Measurements from ENCODE around the gene RASA4B. TPM values are rescaled to one million over a fixed set of nuclear protein-coding genes. Genes with fewer than 3 reads are reported as not detected.

Gene RASA4B
- total and polyA plus RNA-seq, 10 donors = 16.7 to 50.5 (median 23.6) TPM

DNA sequence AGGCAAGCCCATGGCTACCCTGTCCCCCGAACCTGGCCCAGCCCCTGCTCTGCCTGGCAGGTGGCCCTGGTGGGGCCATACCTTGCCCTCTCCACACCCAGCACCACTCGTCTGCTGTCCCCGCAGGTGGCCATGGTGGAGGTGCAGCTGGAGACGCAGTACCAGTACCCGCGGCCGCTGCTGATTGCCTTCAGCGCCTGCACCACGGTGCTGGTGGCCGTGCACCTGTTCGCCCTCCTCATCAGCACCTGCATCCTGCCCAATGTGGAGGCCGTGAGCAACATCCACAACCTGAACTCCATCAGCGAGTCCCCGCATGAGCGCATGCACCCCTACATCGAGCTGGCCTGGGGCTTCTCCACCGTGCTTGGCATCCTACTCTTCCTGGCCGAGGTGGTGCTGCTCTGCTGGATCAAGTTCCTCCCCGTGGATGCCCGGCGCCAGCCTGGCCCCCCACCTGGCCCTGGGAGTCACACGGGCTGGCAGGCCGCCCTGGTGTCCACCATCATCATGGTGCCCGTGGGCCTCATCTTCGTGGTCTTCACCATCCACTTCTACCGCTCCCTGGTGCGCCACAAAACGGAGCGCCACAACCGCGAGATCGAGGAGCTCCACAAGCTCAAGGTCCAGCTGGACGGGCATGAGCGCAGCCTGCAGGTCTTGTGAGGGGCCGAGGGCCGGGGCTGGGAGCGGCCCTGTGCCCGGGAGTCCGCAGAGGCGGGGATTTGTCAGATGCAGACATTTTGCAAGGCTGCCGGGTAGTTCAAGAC is 71.0 kb downstream of the RASA4B start:
- H3K27me3 ChIP-seq (replicated peaks in 1 of 7) = no peaks in the 10 kb centered on the region
- H3K4me3 ChIP-seq = no peak overlapping the region
- TF ChIP-seq, protein P1, sequence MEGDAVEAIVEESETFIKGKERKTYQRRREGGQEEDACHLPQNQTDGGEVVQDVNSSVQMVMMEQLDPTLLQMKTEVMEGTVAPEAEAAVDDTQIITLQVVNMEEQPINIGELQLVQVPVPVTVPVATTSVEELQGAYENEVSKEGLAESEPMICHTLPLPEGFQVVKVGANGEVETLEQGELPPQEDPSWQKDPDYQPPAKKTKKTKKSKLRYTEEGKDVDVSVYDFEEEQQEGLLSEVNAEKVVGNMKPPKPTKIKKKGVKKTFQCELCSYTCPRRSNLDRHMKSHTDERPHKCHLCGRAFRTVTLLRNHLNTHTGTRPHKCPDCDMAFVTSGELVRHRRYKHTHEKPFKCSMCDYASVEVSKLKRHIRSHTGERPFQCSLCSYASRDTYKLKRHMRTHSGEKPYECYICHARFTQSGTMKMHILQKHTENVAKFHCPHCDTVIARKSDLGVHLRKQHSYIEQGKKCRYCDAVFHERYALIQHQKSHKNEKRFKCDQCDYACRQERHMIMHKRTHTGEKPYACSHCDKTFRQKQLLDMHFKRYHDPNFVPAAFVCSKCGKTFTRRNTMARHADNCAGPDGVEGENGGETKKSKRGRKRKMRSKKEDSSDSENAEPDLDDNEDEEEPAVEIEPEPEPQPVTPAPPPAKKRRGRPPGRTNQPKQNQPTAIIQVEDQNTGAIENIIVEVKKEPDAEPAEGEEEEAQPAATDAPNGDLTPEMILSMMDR (IDR thresholded peaks at IDR 0.05 in 8 of 11, conservative IDR thresholded peaks at IDR 0.05 in 3 of 11) = no peak
- TF ChIP-seq POLR2AphosphoS5 (IDR thresholded peaks at IDR 0.05) = peak; percentile 70 to 84 (median 81)
- no peak for TF ChIP-seq POLR2A (IDR thresholded peaks at IDR 0.05)
- intact Hi-C loops (cut with DNase I; ENCODE audit: low total_unique reads) = no loop called here
- peaks cover 0 to 80% (median 41%) of the 10 kb centered on the region in 6 donors for H3K4me1 ChIP-seq
- H3K27ac ChIP-seq = peak overlapping the region in 4 of 8 donors; percentile 84 to 89 (median 86)
- WGBS, 5 donors = 88 to 93% (median 91%) methylated on average over 30 to 41 of the region's 41 CpGs
- peaks cover 5 to 79% (median 32%) of the 10 kb centered on the region in 6 donors for H3K36me3 ChIP-seq
- no peaks in the 10 kb centered on the region for H3K9me3 ChIP-seq
- peak; percentile 81 for DNase-seq

DNA sequence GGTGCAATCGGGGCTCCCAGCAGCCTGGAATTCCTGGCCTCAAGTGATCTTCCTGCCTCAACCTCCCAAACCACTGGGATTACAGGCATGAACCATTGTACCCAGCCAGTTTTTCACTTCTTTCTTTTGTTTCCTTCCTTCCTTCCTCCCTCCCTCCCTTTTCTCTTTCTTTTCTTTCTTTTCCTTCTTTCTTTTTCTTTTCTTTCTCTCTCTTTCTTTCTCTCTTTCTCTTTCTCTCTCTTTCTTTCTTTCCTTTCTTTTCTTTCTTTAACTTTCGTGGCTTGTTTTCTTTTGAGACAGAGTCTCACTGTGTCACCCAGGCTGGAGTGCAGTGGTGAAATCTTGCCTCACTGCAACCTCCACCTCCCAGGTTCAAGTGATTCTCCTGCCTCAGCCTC is 71.9 kb downstream of the RASA4B start:
- intact Hi-C loops (cut with DNase I; ENCODE audit: low total_unique reads) = no loop called here
- no peaks in the 10 kb centered on the region for H3K9me3 ChIP-seq
- H3K27ac ChIP-seq = peak overlapping the region in 5 of 8 donors; percentile 36 to 89 (median 84)
- WGBS, 5 donors = 46 to 73% (median 67%) methylated on average over 2 of the region's 2 CpGs
- no peaks in the 10 kb centered on the region for H3K27me3 ChIP-seq (replicated peaks in 1 of 7)
- H3K4me3 ChIP-seq = no peak overlapping the region
- DNase-seq = no peak
- TF ChIP-seq, protein P1 (IDR thresholded peaks at IDR 0.05 in 8 of 11, conservative IDR thresholded peaks at IDR 0.05 in 3 of 11) = no peak
- TF ChIP-seq POLR2AphosphoS5 (IDR thresholded peaks at IDR 0.05) (no peak), POLR2A (IDR thresholded peaks at IDR 0.05) (no peak)
- H3K36me3 ChIP-seq = peaks cover 5 to 88% (median 35%) of the 10 kb centered on the region in 6 donors
- peaks cover 3 to 88% (median 47%) of the 10 kb centered on the region in 6 donors for H3K4me1 ChIP-seq

DNA sequence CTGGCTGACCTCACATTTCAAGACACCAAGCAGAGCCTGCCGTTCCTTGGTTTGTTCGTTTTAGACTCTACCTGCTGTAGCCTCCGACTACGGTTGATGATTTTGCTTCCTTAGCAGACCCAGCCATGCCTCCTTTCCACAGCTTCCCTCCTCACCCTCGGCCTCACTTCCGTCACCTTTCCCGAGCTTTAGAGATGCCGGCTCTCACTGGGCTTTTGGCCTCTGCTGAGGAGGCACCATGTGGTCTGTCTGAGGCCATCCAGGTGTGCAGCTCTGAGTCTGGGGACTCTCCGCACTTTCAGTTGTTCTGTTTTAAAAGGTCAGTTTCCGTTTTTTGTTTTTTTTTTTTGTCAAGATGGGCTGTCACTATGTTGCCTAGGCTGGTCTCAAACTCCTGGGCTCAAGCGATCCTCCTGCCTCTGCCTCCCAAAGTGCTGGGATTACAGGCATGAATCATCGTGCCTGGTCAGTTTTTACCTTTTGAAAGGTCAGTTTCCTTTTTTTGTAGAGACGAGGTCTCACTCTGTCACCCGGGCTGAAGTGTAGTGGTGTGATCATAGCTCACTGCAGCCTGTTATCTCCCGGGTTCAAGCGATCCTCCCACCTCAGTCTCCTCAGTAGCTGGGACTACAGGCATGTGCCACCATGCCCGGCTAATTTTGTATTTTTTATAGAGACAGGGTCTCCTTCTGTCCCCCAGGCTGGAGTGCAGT is 72.5 kb downstream of the RASA4B start:
- peaks cover 4 to 88% (median 51%) of the 10 kb centered on the region in 6 donors for H3K4me1 ChIP-seq
- intact Hi-C loops (cut with DNase I; ENCODE audit: low total_unique reads) = no loop called here
- 77 to 84% (median 80%) methylated on average over 17 of the region's 17 CpGs for WGBS, 5 donors
- H3K27me3 ChIP-seq (replicated peaks in 1 of 7) = no peaks in the 10 kb centered on the region
- peak overlapping the region in 1 of 8 donors; percentile 27 for H3K4me3 ChIP-seq
- H3K36me3 ChIP-seq = peaks cover 5 to 93% (median 40%) of the 10 kb centered on the region in 6 donors
- H3K27ac ChIP-seq = peak overlapping the region in 5 of 8 donors; percentile 36 to 89 (median 84)
- TF ChIP-seq POLR2AphosphoS5 (IDR thresholded peaks at IDR 0.05) (peak; percentile 40 to 74 (median 64)), POLR2A (IDR thresholded peaks at IDR 0.05) (no peak)
- TF ChIP-seq, protein P1 (IDR thresholded peaks at IDR 0.05 in 8 of 11, conservative IDR thresholded peaks at IDR 0.05 in 3 of 11) = no peak
- DNase-seq = no peak
- no peaks in the 10 kb centered on the region for H3K9me3 ChIP-seq

Measured in spleen (tissue), 11 donors.